ENCODE results near the gene FARP2. TPM values are rescaled to one million over a fixed set of nuclear protein-coding genes. Genes with fewer than 3 reads are reported as not detected.

FARP2 gene
- total and polyA plus RNA-seq, 2 donors (not counting 1 experiment from before 2014, with no cell fraction given), result 28.2 to 41.0 TPM

DNA sequence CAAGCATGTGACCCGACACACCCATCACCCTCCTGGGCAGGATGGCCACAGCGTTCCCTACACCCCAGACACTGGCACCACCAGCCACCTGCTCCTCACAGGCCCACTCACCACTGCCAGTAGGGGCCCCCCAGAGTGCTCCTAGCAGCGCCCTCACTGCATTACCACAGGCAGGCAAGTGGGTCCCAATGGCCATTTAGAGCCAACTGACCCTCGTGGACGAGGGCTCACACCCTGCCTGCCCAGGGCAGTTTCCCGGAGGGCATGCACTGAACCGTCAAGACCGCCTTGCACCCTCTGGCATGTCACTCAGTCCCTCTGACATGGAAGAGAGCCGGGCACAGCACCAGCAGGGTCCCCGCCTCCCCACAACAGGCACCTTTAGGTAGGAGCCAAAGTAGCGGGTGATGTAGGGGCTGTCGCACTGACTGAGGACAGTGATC, 145.0 kb downstream of the FARP2 start:
- H4K20me1 ChIP-seq (ENCODE audit: control insufficient read depth, extremely low read depth, insufficient read depth, low read length), result no peaks in the 10 kb centered on the region
- no peak overlapping the region for H3K4me3 ChIP-seq (replicated peaks in 1 of 4; ENCODE audit: control extremely low read depth in 1 of 4, insufficient read depth in 1 of 4, low read depth in 3 of 4, low read length in 4 of 4)
- no peaks in the 10 kb centered on the region for H3K4me1 ChIP-seq (ENCODE audit: control insufficient read depth, extremely low read depth, insufficient read depth, low read length)
- H3K27ac ChIP-seq (ENCODE audit: insufficient read depth, low read length), result no peak overlapping the region
- H3K9ac ChIP-seq (ENCODE audit: insufficient read depth, low read length), result no peak overlapping the region
- H3K27me3 ChIP-seq (ENCODE audit: control insufficient read depth, insufficient read depth, low read length), result no peaks in the 10 kb centered on the region
- DNase-seq (ENCODE audit: low read depth in 2 of 2), result no peak
- no peak for TF ChIP-seq EZH2 (IDR thresholded peaks at IDR 0.05; ENCODE audit: low read length, missing control alignments)
- TF ChIP-seq, protein P1, sequence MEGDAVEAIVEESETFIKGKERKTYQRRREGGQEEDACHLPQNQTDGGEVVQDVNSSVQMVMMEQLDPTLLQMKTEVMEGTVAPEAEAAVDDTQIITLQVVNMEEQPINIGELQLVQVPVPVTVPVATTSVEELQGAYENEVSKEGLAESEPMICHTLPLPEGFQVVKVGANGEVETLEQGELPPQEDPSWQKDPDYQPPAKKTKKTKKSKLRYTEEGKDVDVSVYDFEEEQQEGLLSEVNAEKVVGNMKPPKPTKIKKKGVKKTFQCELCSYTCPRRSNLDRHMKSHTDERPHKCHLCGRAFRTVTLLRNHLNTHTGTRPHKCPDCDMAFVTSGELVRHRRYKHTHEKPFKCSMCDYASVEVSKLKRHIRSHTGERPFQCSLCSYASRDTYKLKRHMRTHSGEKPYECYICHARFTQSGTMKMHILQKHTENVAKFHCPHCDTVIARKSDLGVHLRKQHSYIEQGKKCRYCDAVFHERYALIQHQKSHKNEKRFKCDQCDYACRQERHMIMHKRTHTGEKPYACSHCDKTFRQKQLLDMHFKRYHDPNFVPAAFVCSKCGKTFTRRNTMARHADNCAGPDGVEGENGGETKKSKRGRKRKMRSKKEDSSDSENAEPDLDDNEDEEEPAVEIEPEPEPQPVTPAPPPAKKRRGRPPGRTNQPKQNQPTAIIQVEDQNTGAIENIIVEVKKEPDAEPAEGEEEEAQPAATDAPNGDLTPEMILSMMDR (conservative IDR thresholded peaks at IDR 0.05 in 1 of 2, IDR thresholded peaks at IDR 0.05 in 1 of 2; ENCODE audit: low read depth in 1 of 2, low read length in 2 of 2), result no peak
- H3K79me2 ChIP-seq (ENCODE audit: control insufficient read depth, insufficient read depth, low read length), result peaks cover 39% of the 10 kb centered on the region
- H2AFZ ChIP-seq (ENCODE audit: low read length), result no peak overlapping the region
- H3K4me2 ChIP-seq (ENCODE audit: extremely low read depth, insufficient read depth, low read length), result no peak overlapping the region
- no peaks in the 10 kb centered on the region for H3K9me3 ChIP-seq (ENCODE audit: control insufficient read depth, insufficient read depth, low read depth, low read length)
- H3K36me3 ChIP-seq (ENCODE audit: control insufficient read depth, insufficient read depth, low read length), result peaks cover 26% of the 10 kb centered on the region

DNA sequence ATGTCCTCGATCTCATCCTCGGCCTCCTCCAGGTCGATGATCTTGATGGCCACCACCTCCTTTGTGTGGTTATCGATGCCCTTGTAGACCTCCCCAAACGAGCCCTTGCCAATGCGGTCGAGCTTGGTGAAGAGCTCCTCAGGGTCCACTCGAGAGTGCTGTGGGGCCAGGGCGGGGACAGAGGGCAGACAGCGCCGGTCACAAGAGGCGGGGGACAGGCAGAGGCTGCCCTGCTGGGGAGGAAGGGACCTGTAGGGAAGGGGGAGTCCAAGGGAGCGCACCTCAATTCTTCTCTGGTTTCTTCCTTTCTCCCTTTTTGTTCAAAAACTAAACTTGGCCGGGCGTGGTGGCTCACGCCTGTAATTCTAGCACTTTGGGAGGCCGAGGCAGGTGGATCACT, 145.5 kb downstream of the FARP2 start:
- H3K27ac ChIP-seq (ENCODE audit: insufficient read depth, low read length), result no peak overlapping the region
- no peaks in the 10 kb centered on the region for H4K20me1 ChIP-seq (ENCODE audit: control insufficient read depth, extremely low read depth, insufficient read depth, low read length)
- no peak overlapping the region for H3K9ac ChIP-seq (ENCODE audit: insufficient read depth, low read length)
- no peaks in the 10 kb centered on the region for H3K9me3 ChIP-seq (ENCODE audit: control insufficient read depth, insufficient read depth, low read depth, low read length)
- no peak overlapping the region for H3K4me3 ChIP-seq (replicated peaks in 1 of 4; ENCODE audit: control extremely low read depth in 1 of 4, insufficient read depth in 1 of 4, low read depth in 3 of 4, low read length in 4 of 4)
- no peaks in the 10 kb centered on the region for H3K27me3 ChIP-seq (ENCODE audit: control insufficient read depth, insufficient read depth, low read length)
- peaks cover 23% of the 10 kb centered on the region for H3K36me3 ChIP-seq (ENCODE audit: control insufficient read depth, insufficient read depth, low read length)
- H3K4me1 ChIP-seq (ENCODE audit: control insufficient read depth, extremely low read depth, insufficient read depth, low read length), result no peaks in the 10 kb centered on the region
- DNase-seq (ENCODE audit: low read depth in 2 of 2), result no peak
- no peak overlapping the region for H2AFZ ChIP-seq (ENCODE audit: low read length)
- TF ChIP-seq, protein P1 (conservative IDR thresholded peaks at IDR 0.05 in 1 of 2, IDR thresholded peaks at IDR 0.05 in 1 of 2; ENCODE audit: low read depth in 1 of 2, low read length in 2 of 2), result no peak
- no peak for TF ChIP-seq EZH2 (IDR thresholded peaks at IDR 0.05; ENCODE audit: low read length, missing control alignments)
- H3K4me2 ChIP-seq (ENCODE audit: extremely low read depth, insufficient read depth, low read length), result no peak overlapping the region
- H3K79me2 ChIP-seq (ENCODE audit: control insufficient read depth, insufficient read depth, low read length), result peaks cover 43% of the 10 kb centered on the region

DNA sequence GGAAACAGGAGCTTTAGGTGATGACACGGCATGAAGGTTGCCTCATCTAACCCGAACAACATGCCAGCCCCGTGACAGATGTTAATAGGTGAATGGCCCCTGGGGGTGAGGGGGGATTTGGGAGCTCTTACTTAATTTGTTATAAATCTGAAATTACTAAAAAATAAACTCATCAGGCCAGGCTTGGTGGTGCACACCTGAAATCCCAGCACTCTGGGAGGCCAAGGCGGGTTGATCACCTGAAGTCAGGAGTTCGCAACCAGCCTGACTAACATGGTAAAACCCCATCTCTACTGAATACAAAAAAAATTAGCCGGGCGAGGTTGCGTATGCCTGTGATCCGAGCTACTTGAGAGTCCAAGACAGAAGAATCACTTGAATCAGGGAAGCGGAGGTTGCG, 146.2 kb downstream of the FARP2 start:
- H3K9ac ChIP-seq (ENCODE audit: insufficient read depth, low read length), result no peak overlapping the region
- no peak for DNase-seq (ENCODE audit: low read depth in 2 of 2)
- no peaks in the 10 kb centered on the region for H3K9me3 ChIP-seq (ENCODE audit: control insufficient read depth, insufficient read depth, low read depth, low read length)
- TF ChIP-seq EZH2 (IDR thresholded peaks at IDR 0.05; ENCODE audit: low read length, missing control alignments), result no peak
- TF ChIP-seq, protein P1 (conservative IDR thresholded peaks at IDR 0.05 in 1 of 2, IDR thresholded peaks at IDR 0.05 in 1 of 2; ENCODE audit: low read depth in 1 of 2, low read length in 2 of 2), result no peak
- no peak overlapping the region for H3K27ac ChIP-seq (ENCODE audit: insufficient read depth, low read length)
- H3K79me2 ChIP-seq (ENCODE audit: control insufficient read depth, insufficient read depth, low read length), result peaks cover 50% of the 10 kb centered on the region
- no peak overlapping the region for H3K4me3 ChIP-seq (replicated peaks in 1 of 4; ENCODE audit: control extremely low read depth in 1 of 4, insufficient read depth in 1 of 4, low read depth in 3 of 4, low read length in 4 of 4)
- peaks cover 18% of the 10 kb centered on the region for H3K36me3 ChIP-seq (ENCODE audit: control insufficient read depth, insufficient read depth, low read length)
- no peak overlapping the region for H2AFZ ChIP-seq (ENCODE audit: low read length)
- H3K4me1 ChIP-seq (ENCODE audit: control insufficient read depth, extremely low read depth, insufficient read depth, low read length), result no peaks in the 10 kb centered on the region
- H3K4me2 ChIP-seq (ENCODE audit: extremely low read depth, insufficient read depth, low read length), result no peak overlapping the region
- no peaks in the 10 kb centered on the region for H4K20me1 ChIP-seq (ENCODE audit: control insufficient read depth, extremely low read depth, insufficient read depth, low read length)
- no peaks in the 10 kb centered on the region for H3K27me3 ChIP-seq (ENCODE audit: control insufficient read depth, insufficient read depth, low read length)
